ENCODE results near the gene PRKAR2B.
A peak's percentile ranks its signal among the peaks of the same experiment; 100 is the strongest.

The PRKAR2B gene

GRCh38 chr7:107075863-107076574, 31.5 kb downstream of the PRKAR2B start:
- DNase-seq = no peak
- WGBS (ENCODE audit: extremely low coverage, insufficient coverage, insufficient read length) = no CpG with 5 or more reads among the region's 6 CpGs
- H4K91ac ChIP-seq (ENCODE audit: low read depth, low read length) = no peak overlapping the region
- H3K27me3 ChIP-seq (ENCODE audit: insufficient read depth, low read length) = no peaks in the 10 kb centered on the region
- H2BK120ac ChIP-seq (ENCODE audit: insufficient read depth, low read length, poor library complexity) = no peak overlapping the region
- no peak overlapping the region for H3K27ac ChIP-seq (ENCODE audit: low read depth, low read length)
- H3K9ac ChIP-seq (ENCODE audit: low read length) = no peak overlapping the region
- H2BK5ac ChIP-seq (ENCODE audit: low read depth, low read length, poor library complexity) = no peak overlapping the region
- no peak overlapping the region for H3K4me2 ChIP-seq (ENCODE audit: low read length)
- H2AK5ac ChIP-seq (ENCODE audit: low read length) = no peak overlapping the region
- H3K9me3 ChIP-seq (ENCODE audit: insufficient read depth, low read depth, low read length) = no peaks in the 10 kb centered on the region
- no peak overlapping the region for H4K8ac ChIP-seq (ENCODE audit: low read depth, low read length)
- peaks cover 2% of the 10 kb centered on the region for H3K79me1 ChIP-seq (ENCODE audit: low read length)
- H3K23ac ChIP-seq (ENCODE audit: low read length) = no peak overlapping the region
- H3K4me1 ChIP-seq (ENCODE audit: control insufficient read depth in 1 of 2, insufficient read depth in 2 of 2, low read length in 2 of 2) = peaks cover 4 to 5% of the 10 kb centered on the region in 2 experiments
- no peaks in the 10 kb centered on the region for H3K36me3 ChIP-seq (ENCODE audit: control insufficient read depth in 1 of 2, insufficient read depth in 2 of 2, low read length in 2 of 2)
- H2AFZ ChIP-seq (ENCODE audit: insufficient read depth, low read length, poor library complexity) = no peak overlapping the region
- no peak overlapping the region for H4K12ac ChIP-seq (ENCODE audit: low read depth, low read length)
- H3K79me2 ChIP-seq (ENCODE audit: control insufficient read depth, insufficient read depth, low read length, poor library complexity) = no peaks in the 10 kb centered on the region
- H2BK12ac ChIP-seq (ENCODE audit: low read length) = no peak overlapping the region
- H3K4ac ChIP-seq (ENCODE audit: low read depth, low read length) = no peak overlapping the region
- H3K4me3 ChIP-seq (ENCODE audit: low read depth, low read length) = no peak overlapping the region
- no peak overlapping the region for H3K14ac ChIP-seq (ENCODE audit: low read length)
- no peak overlapping the region for H3K18ac ChIP-seq (ENCODE audit: low read length)

- Histone ChIP-seq H2BK5ac (ENCODE audit: low read depth, low read length, poor library complexity) (no peak overlapping the region), H3K79me2 (ENCODE audit: control insufficient read depth, insufficient read depth, low read length, poor library complexity) (no peaks in the 10 kb centered on the region), H3K14ac (ENCODE audit: low read length) (no peak overlapping the region), H3K9ac (ENCODE audit: low read length) (no peak overlapping the region), H3K23ac (ENCODE audit: low read length) (peak overlapping the region; percentile 27), H3K9me3 (ENCODE audit: insufficient read depth, low read depth, low read length) (no peaks in the 10 kb centered on the region), H3K79me1 (ENCODE audit: low read length) (peaks cover 2% of the 10 kb centered on the region), H2AK5ac (ENCODE audit: low read length) (no peak overlapping the region), H4K91ac (ENCODE audit: low read depth, low read length) (no peak overlapping the region), H3K18ac (ENCODE audit: low read length) (no peak overlapping the region), H4K8ac (ENCODE audit: low read depth, low read length) (no peak overlapping the region), H2BK120ac (ENCODE audit: insufficient read depth, low read length, poor library complexity) (no peak overlapping the region), H2BK12ac (ENCODE audit: low read length) (no peak overlapping the region), H3K27me3 (ENCODE audit: insufficient read depth, low read length) (no peaks in the 10 kb centered on the region), H3K4me2 (ENCODE audit: low read length) (no peak overlapping the region), H3K36me3 (ENCODE audit: control insufficient read depth in 1 of 2, insufficient read depth in 2 of 2, low read length in 2 of 2) (no peaks in the 10 kb centered on the region), H3K4me1 (ENCODE audit: control insufficient read depth in 1 of 2, insufficient read depth in 2 of 2, low read length in 2 of 2) (peaks cover 4 to 5% of the 10 kb centered on the region in 2 experiments), H3K4me3 (ENCODE audit: low read depth, low read length) (no peak overlapping the region), H4K12ac (ENCODE audit: low read depth, low read length) (no peak overlapping the region), H2AFZ (ENCODE audit: insufficient read depth, low read length, poor library complexity) (no peak overlapping the region), H3K4ac (ENCODE audit: low read depth, low read length) (no peak overlapping the region), H3K27ac (ENCODE audit: low read depth, low read length) (no peak overlapping the region)
- no CpG with 5 or more reads among the region's 8 CpGs for WGBS (ENCODE audit: extremely low coverage, insufficient coverage, insufficient read length)
- DNase-seq = peak in 1 of 2 donors; percentile 41
Observed at GRCh38 chr7:107076781-107077698, 32.5 kb downstream of the PRKAR2B start.

DNA sequence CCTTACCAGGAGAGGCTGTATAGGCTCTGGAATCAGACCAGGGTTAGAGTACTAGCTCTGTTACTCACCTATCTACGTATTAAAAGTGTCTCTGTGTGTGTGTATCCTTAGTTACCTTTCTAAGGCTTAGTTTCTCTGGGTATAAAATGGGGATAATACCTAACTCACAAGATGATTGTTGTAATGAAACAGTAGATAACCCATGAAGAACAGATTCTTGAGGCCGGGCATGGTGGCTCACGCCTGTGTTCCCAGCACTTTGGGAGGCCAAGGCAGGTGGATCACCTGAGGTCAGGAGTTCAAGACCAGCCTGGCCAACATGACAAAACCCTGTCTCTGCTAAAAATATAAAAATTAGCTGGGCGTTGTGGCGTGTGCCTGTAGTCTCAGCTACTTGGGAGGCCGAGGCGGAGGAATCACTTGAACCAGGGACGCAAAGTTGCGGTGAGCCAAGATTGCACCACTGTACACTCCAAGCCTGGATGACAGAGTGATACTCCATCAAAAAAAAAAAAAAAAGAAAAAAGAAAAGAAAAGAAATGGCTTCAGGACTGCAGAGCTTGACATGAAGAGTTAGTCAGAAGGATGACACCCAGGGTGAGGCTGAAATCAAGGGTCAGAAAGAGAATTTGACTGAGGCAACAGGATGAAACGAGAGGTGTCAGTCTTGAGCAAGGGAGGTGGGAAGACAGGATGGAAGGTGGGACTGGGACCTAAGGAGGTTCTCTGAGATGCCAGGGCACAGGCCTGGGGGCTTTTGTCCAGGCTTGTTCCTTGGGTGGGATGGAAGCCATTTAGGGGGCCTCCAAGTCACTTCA, 33.4 kb downstream of the PRKAR2B start:
- H2BK5ac ChIP-seq (ENCODE audit: low read depth, low read length, poor library complexity) = no peak overlapping the region

DNA sequence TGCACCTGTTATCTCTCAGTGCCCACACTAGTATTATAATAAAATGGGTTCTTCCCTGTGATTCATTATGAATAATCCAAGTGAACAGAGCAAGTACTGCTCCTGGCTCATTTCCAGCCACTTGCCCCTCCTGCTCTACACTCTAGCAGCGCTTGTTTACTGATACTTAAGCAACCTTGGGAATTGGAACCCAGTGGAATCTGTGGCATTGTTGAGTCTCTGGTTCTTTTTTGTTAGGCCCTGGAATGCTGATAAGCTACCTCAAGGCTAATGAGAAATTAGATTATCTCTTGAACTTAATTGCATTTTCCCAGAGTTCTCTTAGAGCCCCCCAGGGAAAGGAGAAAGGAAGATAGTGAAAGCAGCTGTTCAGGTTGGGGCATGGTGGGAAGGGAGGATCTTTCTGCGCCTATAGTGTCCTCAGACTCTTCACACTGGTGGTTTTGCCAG, 34.0 kb downstream of the PRKAR2B start:
- peaks cover 2% of the 10 kb centered on the region for H3K79me1 ChIP-seq (ENCODE audit: low read length)
- H4K91ac ChIP-seq (ENCODE audit: low read depth, low read length) = no peak overlapping the region
- no peak overlapping the region for H3K4me3 ChIP-seq (ENCODE audit: low read depth, low read length)
- H4K12ac ChIP-seq (ENCODE audit: low read depth, low read length) = no peak overlapping the region
- no peak overlapping the region for H3K27ac ChIP-seq (ENCODE audit: low read depth, low read length)
- WGBS (ENCODE audit: extremely low coverage, insufficient coverage, insufficient read length) = no CpG with 5 or more reads among the region's 2 CpGs
- no peak overlapping the region for H3K14ac ChIP-seq (ENCODE audit: low read length)
- no peaks in the 10 kb centered on the region for H3K9me3 ChIP-seq (ENCODE audit: insufficient read depth, low read depth, low read length)
- no peak overlapping the region for H2BK5ac ChIP-seq (ENCODE audit: low read depth, low read length, poor library complexity)
- H2BK12ac ChIP-seq (ENCODE audit: low read length) = no peak overlapping the region
- no peaks in the 10 kb centered on the region for H3K79me2 ChIP-seq (ENCODE audit: control insufficient read depth, insufficient read depth, low read length, poor library complexity)
- DNase-seq = peak in 1 of 2 donors; percentile 18
- no peak overlapping the region for H2AFZ ChIP-seq (ENCODE audit: insufficient read depth, low read length, poor library complexity)
- no peak overlapping the region for H2BK120ac ChIP-seq (ENCODE audit: insufficient read depth, low read length, poor library complexity)
- H3K23ac ChIP-seq (ENCODE audit: low read length) = no peak overlapping the region
- H3K4me1 ChIP-seq (ENCODE audit: control insufficient read depth in 1 of 2, insufficient read depth in 2 of 2, low read length in 2 of 2) = peaks cover 4 to 5% of the 10 kb centered on the region in 2 experiments
- H3K36me3 ChIP-seq (ENCODE audit: control insufficient read depth in 1 of 2, insufficient read depth in 2 of 2, low read length in 2 of 2) = no peaks in the 10 kb centered on the region
- no peak overlapping the region for H3K4me2 ChIP-seq (ENCODE audit: low read length)
- H2AK5ac ChIP-seq (ENCODE audit: low read length) = no peak overlapping the region
- no peak overlapping the region for H3K9ac ChIP-seq (ENCODE audit: low read length)
- no peaks in the 10 kb centered on the region for H3K27me3 ChIP-seq (ENCODE audit: insufficient read depth, low read length)
- H3K18ac ChIP-seq (ENCODE audit: low read length) = no peak overlapping the region
- H4K8ac ChIP-seq (ENCODE audit: low read depth, low read length) = no peak overlapping the region
- H3K4ac ChIP-seq (ENCODE audit: low read depth, low read length) = no peak overlapping the region

More for the DNA sequence above, 33.4 kb downstream of the PRKAR2B start:
- Histone ChIP-seq H3K4me3 (ENCODE audit: low read depth, low read length) (no peak overlapping the region), H3K27me3 (ENCODE audit: insufficient read depth, low read length) (no peaks in the 10 kb centered on the region), H3K18ac (ENCODE audit: low read length) (no peak overlapping the region), H3K36me3 (ENCODE audit: control insufficient read depth in 1 of 2, insufficient read depth in 2 of 2, low read length in 2 of 2) (no peaks in the 10 kb centered on the region), H2AFZ (ENCODE audit: insufficient read depth, low read length, poor library complexity) (no peak overlapping the region), H4K8ac (ENCODE audit: low read depth, low read length) (no peak overlapping the region), H4K91ac (ENCODE audit: low read depth, low read length) (no peak overlapping the region), H3K4me2 (ENCODE audit: low read length) (no peak overlapping the region), H2BK120ac (ENCODE audit: insufficient read depth, low read length, poor library complexity) (no peak overlapping the region), H3K9ac (ENCODE audit: low read length) (no peak overlapping the region), H3K4me1 (ENCODE audit: control insufficient read depth in 1 of 2, insufficient read depth in 2 of 2, low read length in 2 of 2) (peaks cover 4 to 5% of the 10 kb centered on the region in 2 experiments), H3K27ac (ENCODE audit: low read depth, low read length) (no peak overlapping the region), H3K79me2 (ENCODE audit: control insufficient read depth, insufficient read depth, low read length, poor library complexity) (no peaks in the 10 kb centered on the region), H3K4ac (ENCODE audit: low read depth, low read length) (no peak overlapping the region), H3K14ac (ENCODE audit: low read length) (no peak overlapping the region), H4K12ac (ENCODE audit: low read depth, low read length) (no peak overlapping the region), H2AK5ac (ENCODE audit: low read length) (peak overlapping the region; percentile 37), H2BK12ac (ENCODE audit: low read length) (peak overlapping the region; percentile 64), H3K79me1 (ENCODE audit: low read length) (peaks cover 2% of the 10 kb centered on the region), H3K9me3 (ENCODE audit: insufficient read depth, low read depth, low read length) (no peaks in the 10 kb centered on the region), H3K23ac (ENCODE audit: low read length) (peak overlapping the region; percentile 27)
- DNase-seq = no peak
- WGBS (ENCODE audit: extremely low coverage, insufficient coverage, insufficient read length) = no CpG with 5 or more reads among the region's 10 CpGs
